Epithelial cell of alveolus of lung (primary cell): Measurements from ENCODE around the gene RABGGTA. TPM values are rescaled to one million over a fixed set of nuclear protein-coding genes. Genes with fewer than 3 reads are reported as not detected.

Source experiments
- total RNA-seq: library from RNA; depleted of rRNA; stranded (reverse); fragments of >200 nt; gene quantifications from 2 replicates; pipeline ENCODE4 v1.2.1, GENCODE V29; 2015

Gene RABGGTA, protein sequence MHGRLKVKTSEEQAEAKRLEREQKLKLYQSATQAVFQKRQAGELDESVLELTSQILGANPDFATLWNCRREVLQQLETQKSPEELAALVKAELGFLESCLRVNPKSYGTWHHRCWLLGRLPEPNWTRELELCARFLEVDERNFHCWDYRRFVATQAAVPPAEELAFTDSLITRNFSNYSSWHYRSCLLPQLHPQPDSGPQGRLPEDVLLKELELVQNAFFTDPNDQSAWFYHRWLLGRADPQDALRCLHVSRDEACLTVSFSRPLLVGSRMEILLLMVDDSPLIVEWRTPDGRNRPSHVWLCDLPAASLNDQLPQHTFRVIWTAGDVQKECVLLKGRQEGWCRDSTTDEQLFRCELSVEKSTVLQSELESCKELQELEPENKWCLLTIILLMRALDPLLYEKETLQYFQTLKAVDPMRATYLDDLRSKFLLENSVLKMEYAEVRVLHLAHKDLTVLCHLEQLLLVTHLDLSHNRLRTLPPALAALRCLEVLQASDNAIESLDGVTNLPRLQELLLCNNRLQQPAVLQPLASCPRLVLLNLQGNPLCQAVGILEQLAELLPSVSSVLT
- 19.6 and 28.6 TPM in 2 replicates for total RNA-seq

GRCh38 chr14:24271134-24271833, at the start of gene RABGGTA:
TSS of gene RABGGTA (minus strand) at chr14:24271597. CDS start at chr14:24271115, 482 bp downstream.

GRCh38 chr14:24310646-24311604, 39.5 kb upstream of the RABGGTA start, which contains the start of gene LTB4R:
TSS of gene LTB4R (plus strand) at chr14:24311502. CDS start at chr14:24315652, 4,150 bp downstream.

DNA sequence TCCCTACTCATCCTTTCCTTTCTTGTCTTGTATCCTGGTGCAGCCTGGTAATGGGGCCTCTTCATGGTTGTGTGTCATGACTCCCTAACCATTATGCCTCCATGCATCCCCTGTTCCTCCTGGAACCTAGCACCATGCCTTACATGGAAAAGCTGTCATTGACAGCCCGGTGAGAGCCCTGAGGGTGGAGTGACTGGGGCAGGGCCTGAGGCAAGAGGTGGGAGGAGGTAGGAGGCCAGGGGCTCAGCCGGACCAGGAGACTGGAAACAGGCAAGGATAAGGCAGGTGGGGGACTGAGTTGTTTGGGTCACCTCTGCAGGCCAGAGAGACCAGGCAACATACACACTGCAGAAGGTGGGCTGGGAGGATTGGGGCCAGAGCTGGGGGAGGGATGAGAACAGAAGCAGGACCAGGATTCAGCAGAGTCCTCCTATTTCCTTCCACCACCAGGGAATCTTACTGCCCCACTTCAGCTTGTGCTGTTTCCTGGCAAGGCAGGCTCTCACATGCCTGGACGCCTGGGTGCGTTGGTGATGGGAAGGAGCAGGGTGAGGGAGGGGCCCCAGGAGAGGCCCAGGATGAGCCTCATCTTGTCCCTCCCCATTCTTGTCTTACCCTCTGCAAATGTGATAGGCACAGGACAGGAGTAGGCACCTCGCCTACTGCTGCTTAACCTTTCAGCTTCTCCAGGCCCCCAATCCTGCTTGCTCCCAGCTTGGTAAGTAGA, 38.3 kb upstream of the RABGGTA start, which contains the start of gene LTB4R2:
Gene LTB4R2 (plus strand): TSS at position 603 of the 727 bp plus-strand sequence. CDS start 525 bp downstream, outside the sequence.

GRCh38 chr14:24307575-24308341, 36.4 kb upstream of the RABGGTA start, which contains the start of gene CIDEB:
TSS of gene CIDEB (minus strand) at chr14:24307977. CDS start at chr14:24307858, 119 bp downstream.

DNA sequence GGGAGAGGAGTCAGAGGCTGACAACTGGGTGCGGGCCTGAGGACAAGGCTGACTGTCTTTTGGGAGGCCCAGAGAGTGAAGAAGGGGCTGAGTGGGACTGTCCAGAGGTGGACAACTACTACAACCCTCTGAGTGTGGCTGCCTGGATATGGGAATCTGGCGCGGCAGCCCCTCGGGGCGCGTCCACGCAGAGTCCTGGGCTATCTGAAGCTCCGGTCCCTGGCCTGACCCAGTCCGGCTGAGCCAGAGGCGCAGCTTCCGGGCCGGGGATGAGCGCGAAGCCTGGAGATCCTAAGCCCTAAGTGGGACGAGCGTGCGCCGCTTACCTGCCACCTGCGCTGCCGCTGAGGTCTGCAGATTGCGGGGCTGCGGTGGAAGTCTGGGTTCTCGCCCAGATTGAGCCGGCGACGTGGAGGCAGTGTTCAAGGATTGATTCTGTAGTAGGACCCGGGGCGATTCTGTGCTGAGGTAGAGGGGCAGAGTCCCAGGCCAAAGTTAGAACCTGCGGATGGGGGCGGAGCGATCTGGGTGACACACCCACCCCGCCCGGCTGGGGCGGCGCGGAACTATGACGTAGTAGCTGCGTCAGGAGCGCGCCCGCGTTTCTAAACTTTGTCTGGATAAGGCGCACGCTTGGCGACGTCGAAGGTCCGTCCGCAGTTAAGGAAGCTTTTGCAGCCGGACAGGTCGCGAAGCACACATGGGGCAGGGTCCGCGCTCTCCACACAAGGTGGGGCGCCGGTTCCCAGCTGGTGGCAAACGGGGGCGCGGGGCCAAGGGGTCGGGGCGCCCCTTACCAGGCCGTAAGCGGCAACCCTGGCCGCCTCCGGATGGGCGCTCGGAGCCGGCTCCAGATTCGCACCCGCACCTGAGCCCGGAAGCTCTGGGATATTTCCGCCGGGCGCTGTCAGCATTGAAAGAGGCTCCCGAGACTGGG, 28.1 kb upstream of the RABGGTA start, which contains the start of the genes DHRS1 and NOP9:
Gene DHRS1 (minus strand): TSS at position 526 of the 937 bp plus-strand sequence. CDS start 674 bp downstream, outside the sequence.
Gene NOP9 (plus strand): TSS at position 596 of the 937 bp plus-strand sequence. CDS start 105 bp downstream, at position 701.

GRCh38 chr14:24262821-24263733, 8.3 kb downstream of the RABGGTA start, which contains the start of gene TGM1:
TSS of gene TGM1 (minus strand) at chr14:24263177. CDS start at chr14:24262352, 825 bp downstream.

GRCh38 chr14:24232645-24233537, 38.5 kb downstream of the RABGGTA start, which contains the start of gene GMPR2:
TSS of gene GMPR2 (plus strand) at chr14:24232929. CDS start at chr14:24233254, 325 bp downstream.

DNA sequence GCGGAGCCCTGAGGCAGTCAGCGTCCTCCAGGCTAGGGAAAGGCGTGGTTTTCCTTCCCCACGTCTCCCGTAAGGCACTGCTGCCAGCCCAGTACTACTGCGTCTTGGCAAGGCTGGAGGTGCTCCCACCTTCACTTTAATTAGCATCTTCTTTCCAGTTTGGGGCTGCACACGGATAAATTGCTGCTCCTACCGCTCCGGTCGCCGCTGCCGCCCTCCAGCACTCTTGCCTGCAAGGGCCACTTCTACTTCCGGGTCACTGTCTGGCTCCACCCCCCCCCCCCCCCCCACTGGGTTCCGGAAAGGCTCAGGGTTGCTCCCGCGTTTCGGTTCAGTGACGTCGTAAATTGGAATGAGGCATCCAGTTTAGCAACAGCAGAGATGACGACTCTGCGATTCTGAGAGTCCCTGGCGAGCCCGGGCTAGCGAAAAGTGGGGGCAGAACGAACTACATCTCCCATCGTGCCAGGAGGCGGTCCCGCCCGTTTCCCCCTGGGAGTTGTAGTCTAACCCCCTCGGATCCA, 39.2 kb downstream of the RABGGTA start, which contains the start of gene NEDD8:
Gene NEDD8 (minus strand): TSS at position 247 of the 524 bp plus-strand sequence. CDS start 100 bp downstream, at position 147.

Other genes starting within 250 kb of the RABGGTA start
- 0.64 TPM in 1 of 2 replicates, not detected in the other for gene CARMIL3, start 219.6 kb downstream of the RABGGTA start, total RNA-seq
- gene CPNE6, start 200.0 kb downstream of the RABGGTA start, total RNA-seq, result not detected in 2 replicates
- gene PCK2, start 177.3 kb downstream of the RABGGTA start, total RNA-seq, result 19.4 and 71.2 TPM in 2 replicates
- gene DCAF11, start 156.8 kb downstream of the RABGGTA start, total RNA-seq, result 21.0 and 34.9 TPM in 2 replicates
- gene NRL, start 156.6 kb downstream of the RABGGTA start, total RNA-seq, result 1.0 and 3.0 TPM in 2 replicates
- gene FITM1, start 140.9 kb downstream of the RABGGTA start, total RNA-seq, result 0.80 TPM in 1 of 2 replicates, not detected in the other
- gene PSME1, start 135.4 kb downstream of the RABGGTA start, total RNA-seq, result 145 and 188 TPM in 2 replicates
- 25.0 and 26.4 TPM in 2 replicates for gene EMC9, start 130.0 kb downstream of the RABGGTA start, total RNA-seq
- gene PSME2, start 125.0 kb downstream of the RABGGTA start, total RNA-seq, result 28.7 and 159 TPM in 2 replicates
- 37.0 and 77.7 TPM in 2 replicates for gene RNF31, start 124.1 kb downstream of the RABGGTA start, total RNA-seq
- 44.6 and 54.7 TPM in 2 replicates for gene IRF9, start 110.3 kb downstream of the RABGGTA start, total RNA-seq
- 2.2 and 28.7 TPM in 2 replicates for gene REC8, start 99.5 kb downstream of the RABGGTA start, total RNA-seq
- 24.0 and 41.4 TPM in 2 replicates for gene IPO4, start 82.8 kb downstream of the RABGGTA start, total RNA-seq
- gene TM9SF1, start 76.2 kb downstream of the RABGGTA start, total RNA-seq, result 67.5 and 79.2 TPM in 2 replicates
- 0.13 TPM in 1 of 2 replicates, not detected in the other for gene TSSK4, start 65.9 kb downstream of the RABGGTA start, total RNA-seq
- 37.2 and 42.5 TPM in 2 replicates for gene CHMP4A, start 58.1 kb downstream of the RABGGTA start, total RNA-seq
- 18.0 and 22.0 TPM in 2 replicates for gene MDP1, start 55.5 kb downstream of the RABGGTA start, total RNA-seq
- gene NEDD8, start 39.2 kb downstream of the RABGGTA start, total RNA-seq, result 189 and 190 TPM in 2 replicates
- 60.1 and 72.7 TPM in 2 replicates for gene GMPR2, start 38.7 kb downstream of the RABGGTA start, total RNA-seq
- gene TINF2, start 29.0 kb downstream of the RABGGTA start, total RNA-seq, result 47.3 and 57.3 TPM in 2 replicates
- gene TGM1, start 8.4 kb downstream of the RABGGTA start, total RNA-seq, result 0.52 and 1.8 TPM in 2 replicates
- 17.3 and 21.1 TPM in 2 replicates for gene DHRS1, start 28.2 kb upstream of the RABGGTA start, total RNA-seq
- gene NOP9, start 28.3 kb upstream of the RABGGTA start, total RNA-seq, result 18.2 and 18.6 TPM in 2 replicates
- 0.16 and 1.9 TPM in 2 replicates for gene CIDEB, start 36.4 kb upstream of the RABGGTA start, total RNA-seq
- 1.2 and 2.3 TPM in 2 replicates for gene LTB4R2, start 38.5 kb upstream of the RABGGTA start, total RNA-seq
- gene LTB4R, start 39.9 kb upstream of the RABGGTA start, total RNA-seq, result 0.91 and 2.1 TPM in 2 replicates
- 0.39 and 0.88 TPM in 2 replicates for gene ADCY4, start 63.5 kb upstream of the RABGGTA start, total RNA-seq
- gene RIPK3, start 68.4 kb upstream of the RABGGTA start, total RNA-seq, result 0.65 TPM in 1 of 2 replicates, not detected in the other
- 36.1 and 111 TPM in 2 replicates for gene NFATC4, start 96.6 kb upstream of the RABGGTA start, total RNA-seq
- gene NYNRIN, start 127.4 kb upstream of the RABGGTA start, total RNA-seq, result 9.7 and 33.2 TPM in 2 replicates
- gene CBLN3, start 158.1 kb upstream of the RABGGTA start, total RNA-seq, result 1.6 and 5.3 TPM in 2 replicates
- gene KHNYN, start 158.4 kb upstream of the RABGGTA start, total RNA-seq, result 33.4 TPM in 2 replicates
- 17.5 and 25.7 TPM in 2 replicates for gene SDR39U1, start 171.2 kb upstream of the RABGGTA start, total RNA-seq
- not detected in 2 replicates for gene CMA1, start 236.7 kb upstream of the RABGGTA start, total RNA-seq